C4-2B (cell line): ENCODE results near the gene KDSR.

Source experiments
- ZFX ChIP-seq: fragments of 450-650 bp; IDR thresholded peaks from 2 replicates; pipeline ENCODE4 v1.6.1; 2017
- TF ChIP-seq, protein P1 (sequence below): fragments of 450-650 bp; conservative IDR thresholded peaks from 2 replicates; pipeline ENCODE4 v1.5.1; 2017; ENCODE audit warnings: mild to moderate bottlenecking

DNA sequence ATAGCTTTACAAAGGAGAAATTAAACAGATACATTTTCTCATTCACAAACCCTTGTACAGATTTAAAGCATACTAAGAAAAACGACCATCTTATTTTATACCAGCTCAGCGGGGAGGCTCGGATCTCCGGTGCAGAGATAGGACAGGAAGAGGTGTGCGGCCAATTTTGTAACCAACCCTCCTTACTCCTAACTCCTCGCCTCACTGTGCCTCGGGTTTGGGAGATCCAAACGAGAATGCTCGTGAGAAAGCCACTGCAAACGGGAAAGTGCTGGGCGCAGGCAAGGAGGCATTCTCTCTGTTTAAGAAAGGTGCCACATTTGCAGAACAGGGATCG, 1.2 kb downstream of the KDSR start:
- TF ChIP-seq, protein P1, sequence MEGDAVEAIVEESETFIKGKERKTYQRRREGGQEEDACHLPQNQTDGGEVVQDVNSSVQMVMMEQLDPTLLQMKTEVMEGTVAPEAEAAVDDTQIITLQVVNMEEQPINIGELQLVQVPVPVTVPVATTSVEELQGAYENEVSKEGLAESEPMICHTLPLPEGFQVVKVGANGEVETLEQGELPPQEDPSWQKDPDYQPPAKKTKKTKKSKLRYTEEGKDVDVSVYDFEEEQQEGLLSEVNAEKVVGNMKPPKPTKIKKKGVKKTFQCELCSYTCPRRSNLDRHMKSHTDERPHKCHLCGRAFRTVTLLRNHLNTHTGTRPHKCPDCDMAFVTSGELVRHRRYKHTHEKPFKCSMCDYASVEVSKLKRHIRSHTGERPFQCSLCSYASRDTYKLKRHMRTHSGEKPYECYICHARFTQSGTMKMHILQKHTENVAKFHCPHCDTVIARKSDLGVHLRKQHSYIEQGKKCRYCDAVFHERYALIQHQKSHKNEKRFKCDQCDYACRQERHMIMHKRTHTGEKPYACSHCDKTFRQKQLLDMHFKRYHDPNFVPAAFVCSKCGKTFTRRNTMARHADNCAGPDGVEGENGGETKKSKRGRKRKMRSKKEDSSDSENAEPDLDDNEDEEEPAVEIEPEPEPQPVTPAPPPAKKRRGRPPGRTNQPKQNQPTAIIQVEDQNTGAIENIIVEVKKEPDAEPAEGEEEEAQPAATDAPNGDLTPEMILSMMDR, result no peak
- no peak for TF ChIP-seq ZFX
